ENCODE data around the gene NALF2.

The NALF2 gene

DNA sequence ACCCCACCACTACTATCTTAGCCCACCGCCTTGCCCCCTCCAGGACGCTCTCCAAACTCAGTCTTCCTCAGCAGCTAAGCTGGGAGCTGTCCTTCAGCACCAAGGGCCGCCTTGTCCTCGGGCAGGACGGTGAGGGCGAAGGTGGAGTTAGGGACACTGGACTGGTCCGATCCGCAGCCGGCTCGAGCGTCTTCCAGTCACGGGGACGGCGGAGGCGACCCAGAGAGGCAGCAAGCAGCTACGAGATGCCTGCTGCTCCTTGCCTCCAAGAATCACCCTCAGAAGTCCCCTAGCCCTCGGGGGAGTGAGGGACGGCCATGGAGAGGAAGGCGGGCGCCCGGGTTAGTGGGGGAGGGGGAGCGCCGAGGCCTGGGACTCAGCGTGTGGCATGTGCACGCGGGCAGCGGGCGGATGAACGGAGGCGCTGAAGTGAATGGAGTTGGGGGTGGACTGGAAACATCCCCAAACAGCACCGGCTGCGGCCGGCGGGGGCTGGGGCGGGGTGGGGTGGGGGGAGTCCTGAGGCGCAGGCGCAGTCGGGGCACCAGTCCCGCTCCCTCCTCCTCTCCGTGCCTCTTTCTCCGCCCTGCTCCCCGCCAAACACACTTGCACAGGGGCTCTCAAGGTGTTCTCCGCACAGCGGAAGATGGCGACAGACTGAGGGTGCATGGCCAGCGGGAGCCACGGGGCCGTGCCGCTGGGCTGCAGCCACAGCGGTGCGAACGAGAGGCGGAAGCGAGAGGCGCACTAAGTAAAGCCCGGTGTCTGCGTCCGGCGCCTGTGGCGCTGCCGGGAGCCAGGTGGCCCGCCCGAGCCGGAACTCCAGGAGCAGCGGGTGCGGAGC lies at the start of gene NALF2:
NALF2 (plus strand) TSS at position 545 of the 844 bp plus-strand sequence. CDS start 957 bp downstream, outside the sequence.
- no peaks in the 10 kb centered on the region for H3K9me2 ChIP-seq (replicated peaks; ENCODE audit: insufficient read depth, low read length)
- no peaks in the 10 kb centered on the region for H3K27me3 ChIP-seq (replicated peaks; ENCODE audit: insufficient read depth, low read length)
- H3K9me3 ChIP-seq (replicated peaks; ENCODE audit: insufficient read depth, low read length) = no peaks in the 10 kb centered on the region
- H3K4me2 ChIP-seq (ENCODE audit: low read depth, low read length) = peak within 1 kb of the TSS; percentile 55; the same call in 1 of the 2 replicates
- peak within 1 kb of the TSS; percentile 66 for H3K4me3 ChIP-seq (ENCODE audit: low read length)
- no peak within 1 kb of the TSS for H3K9ac ChIP-seq (ENCODE audit: low read length)
- TF ChIP-seq EZH2 (optimal IDR thresholded peaks at IDR 0.05; ENCODE audit: low read depth, low read length) (no peak), CTCF (IDR thresholded peaks at IDR 0.05; ENCODE audit: low read length) (no peak), EZH2phosphoT487 (IDR thresholded peaks at IDR 0.05; ENCODE audit: low read length) (no peak)
- H3K79me2 ChIP-seq (ENCODE audit: low read length) = no peaks in the 10 kb centered on the region
- no peaks in the 10 kb centered on the region for H3K36me3 ChIP-seq (replicated peaks; ENCODE audit: insufficient read depth, low read length)
- H3K27ac ChIP-seq (ENCODE audit: low read length) = no peak within 1 kb of the TSS
- DNase-seq = peak; percentile 64
- peak within 1 kb of the TSS; percentile 69 for H2AFZ ChIP-seq (ENCODE audit: low read length)
- H3K4me1 ChIP-seq (ENCODE audit: low read length) = no peaks in the 10 kb centered on the region
- H3F3A ChIP-seq (ENCODE audit: insufficient read depth, low read length) = no peaks in the 10 kb centered on the region
- H4K20me1 ChIP-seq (ENCODE audit: insufficient read depth, low read length) = no peaks in the 10 kb centered on the region

- no peak overlapping the region for H3K27ac ChIP-seq (ENCODE audit: low read length)
- H3K36me3 ChIP-seq (replicated peaks; ENCODE audit: insufficient read depth, low read length) = no peaks in the 10 kb centered on the region
- H3K79me2 ChIP-seq (ENCODE audit: low read length) = no peaks in the 10 kb centered on the region
- no peaks in the 10 kb centered on the region for H3K27me3 ChIP-seq (replicated peaks; ENCODE audit: insufficient read depth, low read length)
- H3K9me2 ChIP-seq (replicated peaks; ENCODE audit: insufficient read depth, low read length) = no peaks in the 10 kb centered on the region
- no peaks in the 10 kb centered on the region for H4K20me1 ChIP-seq (ENCODE audit: insufficient read depth, low read length)
- H3F3A ChIP-seq (ENCODE audit: insufficient read depth, low read length) = no peaks in the 10 kb centered on the region
- no peak for DNase-seq
- no peak overlapping the region for H3K4me3 ChIP-seq (ENCODE audit: low read length)
- no peak overlapping the region for H2AFZ ChIP-seq (ENCODE audit: low read length)
- H3K4me1 ChIP-seq (ENCODE audit: low read length) = no peaks in the 10 kb centered on the region
- no peak overlapping the region for H3K4me2 ChIP-seq (ENCODE audit: low read depth, low read length)
- no peak overlapping the region for H3K9ac ChIP-seq (ENCODE audit: low read length)
- no peaks in the 10 kb centered on the region for H3K9me3 ChIP-seq (replicated peaks; ENCODE audit: insufficient read depth, low read length)
- TF ChIP-seq EZH2phosphoT487 (IDR thresholded peaks at IDR 0.05; ENCODE audit: low read length) = no peak
- TF ChIP-seq CTCF (IDR thresholded peaks at IDR 0.05; ENCODE audit: low read length) = no peak
- no peak for TF ChIP-seq EZH2 (optimal IDR thresholded peaks at IDR 0.05; ENCODE audit: low read depth, low read length)
These were observed 46.4 kb upstream of the NALF2 start for GRCh38 chrX:69457756-69458155.

GRCh38 chrX:69466546-69466945 lies 37.6 kb upstream of the NALF2 start:
- Histone ChIP-seq H3K4me1 (ENCODE audit: low read length) (no peaks in the 10 kb centered on the region), H3K27ac (ENCODE audit: low read length) (no peak overlapping the region), H3K79me2 (ENCODE audit: low read length) (no peaks in the 10 kb centered on the region), H3F3A (ENCODE audit: insufficient read depth, low read length) (no peaks in the 10 kb centered on the region), H3K4me2 (ENCODE audit: low read depth, low read length) (no peak overlapping the region), H3K9me2 (replicated peaks; ENCODE audit: insufficient read depth, low read length) (no peaks in the 10 kb centered on the region), H3K9ac (ENCODE audit: low read length) (no peak overlapping the region), H3K9me3 (replicated peaks; ENCODE audit: insufficient read depth, low read length) (no peaks in the 10 kb centered on the region), H3K4me3 (ENCODE audit: low read length) (no peak overlapping the region), H2AFZ (ENCODE audit: low read length) (no peak overlapping the region), H4K20me1 (ENCODE audit: insufficient read depth, low read length) (no peaks in the 10 kb centered on the region), H3K36me3 (replicated peaks; ENCODE audit: insufficient read depth, low read length) (no peaks in the 10 kb centered on the region), H3K27me3 (replicated peaks; ENCODE audit: insufficient read depth, low read length) (no peaks in the 10 kb centered on the region)
- DNase-seq = no peak
- TF ChIP-seq CTCF (IDR thresholded peaks at IDR 0.05; ENCODE audit: low read length) = no peak
- TF ChIP-seq EZH2phosphoT487 (IDR thresholded peaks at IDR 0.05; ENCODE audit: low read length) = no peak
- no peak for TF ChIP-seq EZH2 (optimal IDR thresholded peaks at IDR 0.05; ENCODE audit: low read depth, low read length)

All from MM.1S (cell line).